ENCODE data around the gene INPPL1.

Gene INPPL1

GRCh38 chr11:72228229-72228843, 3.8 kb downstream of the INPPL1 start (continued):
- TF ChIP-seq CSRNP3 (CRISPR knock-in tag; IDR thresholded peaks at IDR 0.05) (no peak), ZC3H10 (CRISPR knock-in tag; IDR thresholded peaks at IDR 0.05) (no peak)

GRCh38 chr11:72228844-72229231, 4.3 kb downstream of the INPPL1 start:
- ATAC-seq = no peak
- TF ChIP-seq GLIS3 (CRISPR knock-in tag; IDR thresholded peaks at IDR 0.05) = no peak
- no peak for TF ChIP-seq ZFP30 (CRISPR knock-in tag; IDR thresholded peaks at IDR 0.05)
- TF ChIP-seq CSDC2 (CRISPR knock-in tag; IDR thresholded peaks at IDR 0.05) = no peak
- no peak for TF ChIP-seq ZNF565 (CRISPR knock-in tag; conservative IDR thresholded peaks at IDR 0.05; ENCODE audit: low read depth)
- TF ChIP-seq ZFP3 (CRISPR knock-in tag; IDR thresholded peaks at IDR 0.05) = no peak
- TF ChIP-seq ZNF70 (CRISPR knock-in tag; IDR thresholded peaks at IDR 0.05) = no peak
- TF ChIP-seq RARB (CRISPR knock-in tag; IDR thresholded peaks at IDR 0.05) = no peak
- TF ChIP-seq ISL1 (CRISPR knock-in tag; IDR thresholded peaks at IDR 0.05) = no peak
- no peak for TF ChIP-seq TCF4 (CRISPR knock-in tag; IDR thresholded peaks at IDR 0.05; ENCODE audit: borderline replicate concordance)
- TF ChIP-seq CSRNP3 (CRISPR knock-in tag; IDR thresholded peaks at IDR 0.05) = no peak
- no peak for TF ChIP-seq SNAI2 (CRISPR knock-in tag; IDR thresholded peaks at IDR 0.05)
- no peak for TF ChIP-seq POU6F1 (CRISPR knock-in tag; IDR thresholded peaks at IDR 0.05; ENCODE audit: borderline replicate concordance, low read depth)
- no peak for TF ChIP-seq PPARA (CRISPR knock-in tag; IDR thresholded peaks at IDR 0.05; ENCODE audit: borderline replicate concordance)
- no peak for TF ChIP-seq TOX (CRISPR knock-in tag; IDR thresholded peaks at IDR 0.05; ENCODE audit: borderline replicate concordance)
- TF ChIP-seq, protein P1, sequence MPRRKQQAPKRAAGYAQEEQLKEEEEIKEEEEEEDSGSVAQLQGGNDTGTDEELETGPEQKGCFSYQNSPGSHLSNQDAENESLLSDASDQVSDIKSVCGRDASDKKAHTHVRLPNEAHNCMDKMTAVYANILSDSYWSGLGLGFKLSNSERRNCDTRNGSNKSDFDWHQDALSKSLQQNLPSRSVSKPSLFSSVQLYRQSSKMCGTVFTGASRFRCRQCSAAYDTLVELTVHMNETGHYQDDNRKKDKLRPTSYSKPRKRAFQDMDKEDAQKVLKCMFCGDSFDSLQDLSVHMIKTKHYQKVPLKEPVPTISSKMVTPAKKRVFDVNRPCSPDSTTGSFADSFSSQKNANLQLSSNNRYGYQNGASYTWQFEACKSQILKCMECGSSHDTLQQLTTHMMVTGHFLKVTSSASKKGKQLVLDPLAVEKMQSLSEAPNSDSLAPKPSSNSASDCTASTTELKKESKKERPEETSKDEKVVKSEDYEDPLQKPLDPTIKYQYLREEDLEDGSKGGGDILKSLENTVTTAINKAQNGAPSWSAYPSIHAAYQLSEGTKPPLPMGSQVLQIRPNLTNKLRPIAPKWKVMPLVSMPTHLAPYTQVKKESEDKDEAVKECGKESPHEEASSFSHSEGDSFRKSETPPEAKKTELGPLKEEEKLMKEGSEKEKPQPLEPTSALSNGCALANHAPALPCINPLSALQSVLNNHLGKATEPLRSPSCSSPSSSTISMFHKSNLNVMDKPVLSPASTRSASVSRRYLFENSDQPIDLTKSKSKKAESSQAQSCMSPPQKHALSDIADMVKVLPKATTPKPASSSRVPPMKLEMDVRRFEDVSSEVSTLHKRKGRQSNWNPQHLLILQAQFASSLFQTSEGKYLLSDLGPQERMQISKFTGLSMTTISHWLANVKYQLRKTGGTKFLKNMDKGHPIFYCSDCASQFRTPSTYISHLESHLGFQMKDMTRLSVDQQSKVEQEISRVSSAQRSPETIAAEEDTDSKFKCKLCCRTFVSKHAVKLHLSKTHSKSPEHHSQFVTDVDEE (CRISPR knock-in tag; IDR thresholded peaks at IDR 0.05) = no peak
- TF ChIP-seq OSR1 (CRISPR knock-in tag; IDR thresholded peaks at IDR 0.05) = no peak
- no peak for TF ChIP-seq ZNF8 (CRISPR knock-in tag; IDR thresholded peaks at IDR 0.05)
- no peak for TF ChIP-seq BACH2 (CRISPR knock-in tag; IDR thresholded peaks at IDR 0.05; ENCODE audit: borderline replicate concordance)
- TF ChIP-seq CREB5 (CRISPR knock-in tag; IDR thresholded peaks at IDR 0.05; ENCODE audit: low read depth) = no peak
- TF ChIP-seq ARNTL (CRISPR knock-in tag; IDR thresholded peaks at IDR 0.05; ENCODE audit: borderline replicate concordance, low read depth) = no peak

DNA sequence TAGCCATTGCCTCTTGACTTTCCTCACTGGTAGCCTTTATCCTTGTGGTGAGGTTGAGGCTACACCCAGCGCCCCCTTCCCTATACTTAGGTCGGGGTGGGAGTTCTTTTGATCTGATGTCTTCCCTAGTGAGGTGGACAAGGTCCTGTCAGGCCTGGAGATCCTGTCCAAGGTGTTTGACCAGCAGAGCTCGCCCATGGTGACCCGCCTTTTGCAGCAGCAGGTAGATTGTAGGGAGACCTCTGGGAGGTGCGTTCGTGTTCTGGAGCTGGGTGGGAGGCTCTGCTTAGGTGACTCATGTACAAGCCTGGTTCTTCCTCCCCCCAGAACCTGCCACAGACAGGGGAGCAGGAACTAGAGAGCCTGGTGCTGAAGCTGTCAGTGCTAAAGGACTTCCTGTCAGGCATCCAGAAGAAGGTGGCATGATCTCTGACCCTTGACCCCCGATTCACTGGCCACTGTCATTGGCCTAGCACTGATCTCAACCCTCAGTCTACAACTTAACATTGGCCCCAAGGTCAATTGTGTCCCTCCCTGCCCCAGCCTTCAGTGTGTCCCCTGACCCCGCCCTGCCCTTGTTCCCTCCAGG, 4.9 kb downstream of the INPPL1 start:
- ATAC-seq = no peak
- TF ChIP-seq PATZ1 (CRISPR knock-in tag; IDR thresholded peaks at IDR 0.05; ENCODE audit: borderline replicate concordance) = no peak
